Activated CD8-positive, alpha-beta T cell treated with anti-CD3 and anti-CD28 coated beads for 36 hours (primary cell): ENCODE measurements around the gene CORO6. TPM values are rescaled to one million over a fixed set of nuclear protein-coding genes. Genes with fewer than 3 reads are reported as not detected.
A peak's percentile ranks its signal among the peaks of the same experiment; 100 is the strongest.

Experiments
- ATAC-seq: fragments of 200-7000 bp; cut with Tn5 transposase; one replicate; pipeline ENCODE4 v1.10.0; 2021; ENCODE audit warnings: mild to moderate bottlenecking, moderate library complexity
- CTCF ChIA-PET: fragments of 350-600 bp; sonication (Branson Sonifier 250); formaldehyde crosslinking; loops from one replicate; lab custom pipeline; 2021; ENCODE audit warnings: antibody characterized with exemption; lab: Charles Lee
- POLR2A ChIA-PET: fragments of 350-600 bp; sonication (Branson Sonifier 250); formaldehyde crosslinking; loops from one replicate; lab custom pipeline; 2021; ENCODE audit warnings: antibody characterized with exemption; lab: Charles Lee
- DNase-seq: peaks from one replicate; pipeline ENCODE4 v3.0.0-alpha.2; 2020
- H3K27ac Mint-ChIP-seq: one replicate; pipeline ENCODE4 v1.8.0; 2021; ENCODE audit warnings: mild to moderate bottlenecking, mixed read lengths
- H3K27me3 Mint-ChIP-seq: one replicate; pipeline ENCODE4 v1.8.0; 2021; ENCODE audit warnings: mixed read lengths
- H3K36me3 Mint-ChIP-seq: one replicate; pipeline ENCODE4 v1.8.0; 2021; ENCODE audit warnings: low read depth, mixed read lengths
- H3K4me1 Mint-ChIP-seq: one replicate; pipeline ENCODE4 v1.8.0; 2021; ENCODE audit warnings: low read depth, mixed read lengths
- H3K4me3 Mint-ChIP-seq: one replicate; pipeline ENCODE4 v1.8.0; 2021; ENCODE audit warnings: mild to moderate bottlenecking, moderate library complexity, mixed read lengths
- H3K9me3 Mint-ChIP-seq: one replicate; pipeline ENCODE4 v1.8.0; 2021; ENCODE audit warnings: mixed read lengths
- intact Hi-C: fragments of 100-400 bp; cut with micrococcal nuclease; formaldehyde crosslinking; loops from one replicate; pipeline ENCODE4 v1.10.0; 2022
- total RNA-seq, 2 experiments: library from RNA; stranded (reverse); gene quantifications; one replicate each; pipeline ENCODE4 v1.2.3, GENCODE V29; 2021
- TF ChIP-seq, protein P1 (sequence below): fragments of 200-600 bp; IDR thresholded peaks from one replicate; pipeline ENCODE4 v1.8.0; 2022; ENCODE audit warnings: antibody characterized with exemption, mild to moderate bottlenecking

CORO6 gene
- total RNA-seq, 2 experiments from 2014 or later: 11.6 to 13.0 TPM

DNA sequence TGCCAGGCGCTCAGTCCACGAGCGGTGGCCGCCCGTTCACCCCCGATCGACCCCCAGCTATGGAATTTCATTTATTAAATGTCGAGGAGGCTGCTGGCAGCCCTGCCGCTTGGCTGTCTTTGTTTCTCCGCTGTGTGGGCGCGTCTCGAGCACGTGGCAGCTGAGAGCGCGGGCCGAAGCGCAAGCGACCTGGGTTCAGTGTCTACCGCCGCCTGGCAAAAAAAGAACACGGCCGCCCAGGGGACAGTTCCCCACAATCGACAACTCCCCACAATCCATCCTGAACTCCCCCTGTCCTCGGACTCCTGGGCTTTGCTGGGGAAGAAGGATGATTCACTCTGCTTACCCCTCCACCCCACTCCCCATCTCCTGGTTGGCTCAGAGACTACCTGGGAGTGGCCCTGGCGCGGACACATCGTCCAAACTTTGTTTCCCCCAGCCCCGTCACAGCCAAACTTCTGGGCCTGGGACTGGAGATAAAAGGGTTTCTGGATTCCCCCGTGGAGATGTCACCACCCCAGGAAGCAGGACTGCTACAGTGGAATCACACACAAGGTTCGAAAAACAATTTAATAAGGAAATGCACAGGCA is 31.5 kb downstream of the CORO6 start:
- TF ChIP-seq, protein P1, sequence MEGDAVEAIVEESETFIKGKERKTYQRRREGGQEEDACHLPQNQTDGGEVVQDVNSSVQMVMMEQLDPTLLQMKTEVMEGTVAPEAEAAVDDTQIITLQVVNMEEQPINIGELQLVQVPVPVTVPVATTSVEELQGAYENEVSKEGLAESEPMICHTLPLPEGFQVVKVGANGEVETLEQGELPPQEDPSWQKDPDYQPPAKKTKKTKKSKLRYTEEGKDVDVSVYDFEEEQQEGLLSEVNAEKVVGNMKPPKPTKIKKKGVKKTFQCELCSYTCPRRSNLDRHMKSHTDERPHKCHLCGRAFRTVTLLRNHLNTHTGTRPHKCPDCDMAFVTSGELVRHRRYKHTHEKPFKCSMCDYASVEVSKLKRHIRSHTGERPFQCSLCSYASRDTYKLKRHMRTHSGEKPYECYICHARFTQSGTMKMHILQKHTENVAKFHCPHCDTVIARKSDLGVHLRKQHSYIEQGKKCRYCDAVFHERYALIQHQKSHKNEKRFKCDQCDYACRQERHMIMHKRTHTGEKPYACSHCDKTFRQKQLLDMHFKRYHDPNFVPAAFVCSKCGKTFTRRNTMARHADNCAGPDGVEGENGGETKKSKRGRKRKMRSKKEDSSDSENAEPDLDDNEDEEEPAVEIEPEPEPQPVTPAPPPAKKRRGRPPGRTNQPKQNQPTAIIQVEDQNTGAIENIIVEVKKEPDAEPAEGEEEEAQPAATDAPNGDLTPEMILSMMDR: no peak
- CTCF ChIA-PET: interaction anchor here (0.7 to 5.1 kb wide), 13 partner anchors 12 to 372 kb away, joined by 3 to 124 read pairs (median 4); partner anchors contain the start of genes ABHD15 and TP53I13
- DNase-seq (peak; percentile 78), ATAC-seq (peak; percentile 6)
- Mint-ChIP-seq H3K4me3 (peak overlapping the region; percentile 84), H3K9me3 (no peaks in the 10 kb centered on the region), H3K36me3 (no peaks in the 10 kb centered on the region), H3K27me3 (no peaks in the 10 kb centered on the region), H3K27ac (peak overlapping the region; percentile 87), H3K4me1 (peaks cover 58% of the 10 kb centered on the region)
- intact Hi-C loops: no loop called here
- POLR2A ChIA-PET: interaction anchor here (0.6 to 3.0 kb wide), 10 partner anchors 10 to 340 kb away, joined by 3 to 32 read pairs (median 4); partner anchors contain the start of gene ABHD15

DNA sequence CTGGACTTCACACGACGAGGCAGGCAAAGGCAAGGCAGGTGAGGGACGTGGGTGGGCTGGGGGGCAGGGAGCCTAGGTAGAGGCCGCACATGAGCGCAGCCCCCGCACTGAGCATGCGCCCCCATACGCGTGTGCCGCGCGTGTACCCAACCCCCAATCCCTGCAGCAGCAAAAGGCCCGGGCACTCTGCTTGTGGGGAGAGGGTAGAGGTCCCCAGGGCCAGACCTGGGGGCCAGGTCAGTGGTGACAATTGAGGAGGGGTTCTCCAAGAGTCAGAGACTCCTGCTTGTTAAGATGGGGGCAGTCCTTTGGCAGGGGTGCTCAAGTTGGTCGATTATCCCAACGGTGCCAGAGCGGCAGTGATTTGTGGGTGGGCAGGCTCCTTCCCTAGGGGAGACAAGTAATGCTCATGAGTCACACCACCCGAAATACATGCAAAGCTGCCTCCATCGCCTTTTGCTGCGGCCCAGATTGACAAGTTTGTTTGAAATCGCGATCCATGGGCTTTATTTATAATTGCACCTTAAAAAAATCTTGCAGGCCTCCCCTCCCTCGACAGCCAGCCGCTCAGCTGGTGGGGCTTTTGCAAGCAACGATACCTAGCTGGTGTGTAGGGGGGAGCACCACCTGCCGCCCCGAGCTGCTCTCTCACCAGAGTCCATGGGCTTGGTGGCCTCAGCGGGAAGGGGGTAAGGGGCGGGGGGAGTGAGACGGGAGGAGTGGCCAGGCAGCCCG is 32.1 kb downstream of the CORO6 start:
- H3K27me3 Mint-ChIP-seq: no peaks in the 10 kb centered on the region
- intact Hi-C loops: no loop called here
- DNase-seq: peak; percentile 59
- ATAC-seq: no peak
- ChIA-PET POLR2A (interaction anchor here (1.0 to 3.0 kb wide), 6 partner anchors 9 to 170 kb away, joined by 3 to 32 read pairs (median 6); partner anchors contain the start of gene ABHD15), CTCF (interaction anchor here (0.7 to 5.1 kb wide), 9 partner anchors 11 to 371 kb away, joined by 3 to 124 read pairs (median 8); partner anchors contain the start of genes ABHD15 and TP53I13)
- no peaks in the 10 kb centered on the region for H3K9me3 Mint-ChIP-seq
- peak overlapping the region; percentile 84 for H3K4me3 Mint-ChIP-seq
- no peaks in the 10 kb centered on the region for H3K36me3 Mint-ChIP-seq
- peak overlapping the region; percentile 93 for H3K27ac Mint-ChIP-seq
- H3K4me1 Mint-ChIP-seq: peaks cover 64% of the 10 kb centered on the region
- TF ChIP-seq, protein P1: no peak

GRCh38 chr17:29589524-29590410 is 32.9 kb downstream of the CORO6 start, which contains the start of gene GIT1:
Gene GIT1 (minus strand): TSS chr17:29589648. CDS start chr17:29589378, 270 bp downstream.
- H3K36me3 Mint-ChIP-seq: no peaks in the 10 kb centered on the region

More at GRCh38 chr17:29589524-29590410, 32.9 kb downstream of the CORO6 start, which contains the start of gene GIT1:
- peak within 1 kb of the TSS; percentile 87 for H3K4me3 Mint-ChIP-seq
- H3K27me3 Mint-ChIP-seq: no peaks in the 10 kb centered on the region
- DNase-seq (peak; percentile 86), ATAC-seq (peak; percentile 77)
- CTCF ChIA-PET: interaction anchor here (5.0 to 14.9 kb wide), 4 partner anchors 11 to 27 kb away, joined by 83 to 172 read pairs (median 113); partner anchors contain the start of genes ABHD15 and TP53I13
- peaks cover 67% of the 10 kb centered on the region for H3K4me1 Mint-ChIP-seq
- TF ChIP-seq, protein P1: no peak
- intact Hi-C loops: no loop called here
- H3K9me3 Mint-ChIP-seq: no peaks in the 10 kb centered on the region
- POLR2A ChIA-PET: interaction anchor here (1.0 to 3.3 kb wide), 6 partner anchors 20 to 28 kb away, joined by 3 to 32 read pairs (median 8); partner anchors contain the start of genes ABHD15 and TP53I13
- peak within 1 kb of the TSS; percentile 93 for H3K27ac Mint-ChIP-seq
